IMR-90 (cell line): Measurements from ENCODE around the gene SOX11. TPM values are rescaled to one million over a fixed set of nuclear protein-coding genes. Genes with fewer than 3 reads are reported as not detected.

Experiments used
- ATAC-seq: fragments of 200-7000 bp; cut with Tn5 transposase; 2 replicates; pipeline ENCODE4 v1.9.1; 2020; ENCODE audit warnings: low read depth, mild to moderate bottlenecking, moderate library complexity
- BruUV-seq: library from RNA; stranded (reverse); fragments of 400-500 nt; replicated peaks from 2 replicates; lab custom pipeline; 2021; lab: Mats Ljungman, UMichigan
- CTCF ChIA-PET: fragments of 300-600 bp; formaldehyde crosslinking; extraction: SDS; loops from one replicate; lab custom pipeline; 2021; ENCODE audit warnings: antibody characterized with exemption; lab: Yijun Ruan, JAX
- POLR2A ChIA-PET: fragments of 300-600 bp; sonication (Branson Sonifier 250); formaldehyde crosslinking; loops from one replicate; lab custom pipeline; 2022; ENCODE audit warnings: antibody characterized with exemption; ENCODE audit not compliant: unreplicated experiment; lab: Charles Lee
- DNase-seq: peaks from one replicate; pipeline ENCODE4 v3.0.0; 2013
- H2AFZ ChIP-seq: replicated peaks from 2 replicates; pipeline ENCODE3; 2013; ENCODE audit warnings: low read length, mild to moderate bottlenecking; ENCODE audit not compliant: poor library complexity
- H2AK5ac ChIP-seq: 2 replicates; pipeline ENCODE4 v1.6.1; 2013; ENCODE audit warnings: low read depth, low read length, inconsistent platforms
- H2AK9ac ChIP-seq: replicated peaks from 2 replicates; pipeline ENCODE3; 2013; ENCODE audit warnings: mild to moderate bottlenecking, low read depth, low read length, moderate library complexity; ENCODE audit not compliant: poor library complexity
- H2BK120ac ChIP-seq: 2 replicates; pipeline ENCODE4 v1.6.1; 2013; ENCODE audit warnings: low read depth, low read length, inconsistent platforms
- H2BK15ac ChIP-seq: 3 replicates; pipeline ENCODE4 v1.6.1; 2013; ENCODE audit warnings: low read depth, low read length, inconsistent platforms
- H2BK20ac ChIP-seq: 2 replicates; pipeline ENCODE4 v1.6.1; 2013; ENCODE audit warnings: low read depth, mild to moderate bottlenecking, inconsistent platforms, low read length, moderate library complexity
- H2BK5ac ChIP-seq: 2 replicates; pipeline ENCODE4 v1.6.1; 2013; ENCODE audit warnings: mild to moderate bottlenecking, low read depth, low read length, inconsistent platforms; ENCODE audit not compliant: poor library complexity, severe bottlenecking
- H3K14ac ChIP-seq: replicated peaks from 2 replicates; pipeline ENCODE4 v1.6.1; 2013; ENCODE audit warnings: low read depth, low read length, inconsistent platforms
- H3K18ac ChIP-seq: 2 replicates; pipeline ENCODE4 v1.6.1; 2013; ENCODE audit warnings: low read depth, low read length, control low read depth
- H3K23ac ChIP-seq: 2 replicates; pipeline ENCODE4 v1.6.1; 2013; ENCODE audit warnings: low read depth, low read length, inconsistent platforms
- H3K27ac ChIP-seq: 2 replicates; pipeline ENCODE4 v1.5.1; 2013; ENCODE audit warnings: mild to moderate bottlenecking, control low read depth, low read length; ENCODE audit not compliant: insufficient read depth
- H3K27me3 ChIP-seq: 2 replicates; pipeline ENCODE4 v1.6.1; 2013; ENCODE audit warnings: low read length; ENCODE audit not compliant: control insufficient read depth, insufficient read depth
- H3K36me3 ChIP-seq: 2 replicates; pipeline ENCODE4 v1.6.1; 2013; ENCODE audit warnings: low read length, mixed read lengths; ENCODE audit not compliant: control insufficient read depth, insufficient read depth
- H3K4ac ChIP-seq: 2 replicates; pipeline ENCODE4 v1.6.1; 2013; ENCODE audit warnings: low read depth, low read length, inconsistent platforms
- H3K4me1 ChIP-seq: 2 replicates; pipeline ENCODE4 v1.6.1; 2013; ENCODE audit warnings: low read length, mixed read lengths; ENCODE audit not compliant: control insufficient read depth, insufficient read depth
- H3K4me2 ChIP-seq: 2 replicates; pipeline ENCODE4 v1.6.1; 2013; ENCODE audit warnings: low read depth, mild to moderate bottlenecking, control low read depth, low read length, moderate library complexity
- H3K4me3 ChIP-seq: 2 replicates; pipeline ENCODE4 v1.5.1; 2013; ENCODE audit warnings: low read depth, mild to moderate bottlenecking, control low read depth, low read length, moderate library complexity; ENCODE audit not compliant: insufficient read depth
- H3K56ac ChIP-seq: 2 replicates; pipeline ENCODE4 v1.6.1; 2013; ENCODE audit warnings: low read length, inconsistent platforms; ENCODE audit not compliant: insufficient read depth; ENCODE audit errors: extremely low read depth
- H3K79me1 ChIP-seq, 2 experiments: 2 replicates each; pipeline ENCODE4 v1.6.1; 2013; ENCODE audit warnings: low read length in 2 of 2, inconsistent platforms in 1 of 2, low read depth in 1 of 2
- H3K9ac ChIP-seq: 2 replicates; pipeline ENCODE4 v1.6.1; 2013; ENCODE audit warnings: low read depth, low read length, control low read depth
- H3K9me1 ChIP-seq: 2 replicates; pipeline ENCODE4 v1.6.1; 2013; ENCODE audit warnings: low read length, inconsistent platforms; ENCODE audit not compliant: insufficient read depth
- H3K9me3 ChIP-seq: 2 replicates; pipeline ENCODE4 v1.6.1; 2013; ENCODE audit warnings: low read length; ENCODE audit not compliant: control insufficient read depth, insufficient read depth
- H4K20me1 ChIP-seq: 2 replicates; pipeline ENCODE4 v1.6.1; 2013; ENCODE audit warnings: low read length, inconsistent platforms; ENCODE audit not compliant: insufficient read depth
- H4K5ac ChIP-seq: 2 replicates; pipeline ENCODE4 v1.6.1; 2013; ENCODE audit warnings: mild to moderate bottlenecking, low read depth, low read length, control low read depth
- H4K8ac ChIP-seq, 2 experiments: 2 replicates each; pipeline ENCODE4 v1.6.1; 2013; ENCODE audit warnings: low read depth in 2 of 2, low read length in 2 of 2, control low read depth in 1 of 2, inconsistent platforms in 1 of 2
- H4K91ac ChIP-seq: 2 replicates; pipeline ENCODE4 v1.6.1; 2013; ENCODE audit warnings: low read depth, low read length, inconsistent platforms; ENCODE audit not compliant: insufficient read depth
- CEBPB ChIP-seq: IDR thresholded peaks from 2 replicates; pipeline ENCODE4 v1.6.1; 2012; ENCODE audit warnings: low read depth, low read length, improper control_type of control experiment
- FOS ChIP-seq: fragments of 150-350 bp; IDR thresholded peaks from 2 replicates; pipeline ENCODE4 v1.6.1; 2016; ENCODE audit warnings: low read depth, low read length
- MAFK ChIP-seq: IDR thresholded peaks from 2 replicates; pipeline ENCODE4 v1.6.1; 2012; ENCODE audit warnings: low read depth, low read length, improper control_type of control experiment
- MAZ ChIP-seq: IDR thresholded peaks from 2 replicates; pipeline ENCODE4 v1.6.1; 2012; ENCODE audit warnings: low read depth, mild to moderate bottlenecking, low read length, improper control_type of control experiment, moderate library complexity, borderline replicate concordance
- MXI1 ChIP-seq: IDR thresholded peaks from 2 replicates; pipeline ENCODE4 v1.6.1; 2012; ENCODE audit warnings: low read depth, mild to moderate bottlenecking, low read length, moderate library complexity, borderline replicate concordance
- POLR2A ChIP-seq: IDR thresholded peaks from 2 replicates; pipeline ENCODE4 v1.6.1; 2012; ENCODE audit warnings: mild to moderate bottlenecking, low read depth, low read length
- RFX5 ChIP-seq: IDR thresholded peaks from 2 replicates; pipeline ENCODE4 v1.8.0; 2012; ENCODE audit warnings: low read depth, mild to moderate bottlenecking, low read length, moderate library complexity
- WGBS, 2 experiments: methylation state at CpG; one replicate each; pipeline versions ENCODE4 v1.1.5 to v1.1.7; 2013; ENCODE audit warnings: missing lambda C conversion rate in 2 of 2; ENCODE audit not compliant: insufficient read length in 1 of 2; ENCODE audit errors: extremely low coverage in 2 of 2; 5-methylcytosine and 5-hydroxymethylcytosine counted together
- dilution Hi-C: fragments of 300-500 bp; cut with HindIII; formaldehyde crosslinking; loops from one replicate; pipeline ENCODE4 v1.14.3; 2018; ENCODE audit warnings: low sequenced_read_pairs; ENCODE audit not compliant: unreplicated experiment
- in situ Hi-C: fragments of 300-500 bp; cut with MboI; formaldehyde crosslinking; loops from 3 replicates; pipeline ENCODE4 v1.14.3; 2019; ENCODE audit warnings: low sequenced_read_pairs, inconsistent platforms, mixed read lengths
- intact Hi-C: fragments of 100-400 bp; cut with micrococcal nuclease; formaldehyde crosslinking; loops from 2 replicates; pipeline ENCODE4 v1.10.0; 2022
- polyA plus RNA-seq, 3 experiments: library from polyadenylated mRNA; depleted of rRNA; stranded (reverse); fragments of >200 nt; gene quantifications; 2 replicates each; pipeline ENCODE4 v1.2.3, GENCODE V29; 2012; ENCODE audit warnings: low replicate concordance in 1 of 3
- total RNA-seq: library from RNA; depleted of rRNA; stranded (reverse); fragments of >200 nt; gene quantifications from 2 replicates; pipeline ENCODE4 v1.2.3, GENCODE V29; 2012
- TF ChIP-seq, protein P1 (sequence below): conservative IDR thresholded peaks from 2 replicates; pipeline ENCODE4 v1.5.1; 2012; ENCODE audit warnings: mild to moderate bottlenecking, low read depth, low read length, improper control_type of control experiment
- TF ChIP-seq, protein P2 (sequence below): fragments of 150-350 bp; IDR thresholded peaks from 2 replicates; pipeline ENCODE4 v1.6.1; 2016; ENCODE audit warnings: low read depth, mild to moderate bottlenecking, low read length, moderate library complexity, borderline replicate concordance
- TF ChIP-seq, protein P3 (sequence below): fragments of 150-350 bp; IDR thresholded peaks from 2 replicates; pipeline ENCODE4 v1.6.1; 2017; ENCODE audit warnings: mild to moderate bottlenecking, antibody characterized with exemption, low read length, low read depth

The SOX11 gene
- total and polyA plus RNA-seq, 2 of the 4 experiments (the other 2 are of a cell fraction), result 1.9 to 2.2 TPM

DNA sequence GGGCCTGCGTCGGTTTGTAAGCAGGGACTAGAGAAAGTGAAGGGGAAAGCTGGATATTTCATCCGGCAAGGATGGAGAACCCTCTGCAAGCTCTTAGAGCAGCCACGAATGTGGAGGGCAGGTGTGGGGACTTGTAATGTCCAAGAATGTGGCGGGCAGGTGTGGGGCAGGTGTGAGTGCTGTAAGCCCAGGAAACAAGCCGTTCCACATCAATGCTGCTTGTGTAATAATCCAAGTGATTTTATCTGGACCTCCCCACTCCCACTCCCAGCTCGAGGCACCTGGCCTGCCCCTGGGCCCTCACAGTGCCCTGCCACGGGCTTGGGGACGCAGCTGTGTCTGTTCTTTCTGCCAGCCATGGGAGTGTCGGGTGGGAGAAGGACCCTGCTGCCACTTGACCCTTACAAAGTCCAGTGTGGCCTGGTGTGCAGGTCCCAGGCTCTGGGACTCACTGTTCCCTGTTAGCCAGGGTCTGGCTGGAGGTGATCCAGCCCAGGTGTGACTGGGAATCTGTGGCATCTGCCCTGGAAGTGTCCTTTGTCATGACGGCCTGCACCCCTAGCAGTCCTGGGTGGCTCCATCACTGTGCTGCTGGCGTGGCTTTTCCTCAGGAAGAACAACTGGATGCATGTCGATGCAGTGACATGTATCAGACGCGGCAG lies 42.8 kb downstream of the SOX11 start:
- no peak for ATAC-seq
- H3K9me3 ChIP-seq, result no peaks in the 10 kb centered on the region
- H3K79me1 ChIP-seq, result no peaks in the 10 kb centered on the region
- CTCF ChIA-PET, result no interaction called here
- H2AK5ac ChIP-seq, result no peak overlapping the region
- H3K56ac ChIP-seq, result no peak overlapping the region
- TF ChIP-seq CEBPB (no peak), RFX5 (no peak), MAFK (no peak), MXI1 (no peak), FOS (no peak), POLR2A (no peak), MAZ (no peak)
- TF ChIP-seq, protein P1, sequence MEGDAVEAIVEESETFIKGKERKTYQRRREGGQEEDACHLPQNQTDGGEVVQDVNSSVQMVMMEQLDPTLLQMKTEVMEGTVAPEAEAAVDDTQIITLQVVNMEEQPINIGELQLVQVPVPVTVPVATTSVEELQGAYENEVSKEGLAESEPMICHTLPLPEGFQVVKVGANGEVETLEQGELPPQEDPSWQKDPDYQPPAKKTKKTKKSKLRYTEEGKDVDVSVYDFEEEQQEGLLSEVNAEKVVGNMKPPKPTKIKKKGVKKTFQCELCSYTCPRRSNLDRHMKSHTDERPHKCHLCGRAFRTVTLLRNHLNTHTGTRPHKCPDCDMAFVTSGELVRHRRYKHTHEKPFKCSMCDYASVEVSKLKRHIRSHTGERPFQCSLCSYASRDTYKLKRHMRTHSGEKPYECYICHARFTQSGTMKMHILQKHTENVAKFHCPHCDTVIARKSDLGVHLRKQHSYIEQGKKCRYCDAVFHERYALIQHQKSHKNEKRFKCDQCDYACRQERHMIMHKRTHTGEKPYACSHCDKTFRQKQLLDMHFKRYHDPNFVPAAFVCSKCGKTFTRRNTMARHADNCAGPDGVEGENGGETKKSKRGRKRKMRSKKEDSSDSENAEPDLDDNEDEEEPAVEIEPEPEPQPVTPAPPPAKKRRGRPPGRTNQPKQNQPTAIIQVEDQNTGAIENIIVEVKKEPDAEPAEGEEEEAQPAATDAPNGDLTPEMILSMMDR, result no peak
- TF ChIP-seq, protein P2, sequence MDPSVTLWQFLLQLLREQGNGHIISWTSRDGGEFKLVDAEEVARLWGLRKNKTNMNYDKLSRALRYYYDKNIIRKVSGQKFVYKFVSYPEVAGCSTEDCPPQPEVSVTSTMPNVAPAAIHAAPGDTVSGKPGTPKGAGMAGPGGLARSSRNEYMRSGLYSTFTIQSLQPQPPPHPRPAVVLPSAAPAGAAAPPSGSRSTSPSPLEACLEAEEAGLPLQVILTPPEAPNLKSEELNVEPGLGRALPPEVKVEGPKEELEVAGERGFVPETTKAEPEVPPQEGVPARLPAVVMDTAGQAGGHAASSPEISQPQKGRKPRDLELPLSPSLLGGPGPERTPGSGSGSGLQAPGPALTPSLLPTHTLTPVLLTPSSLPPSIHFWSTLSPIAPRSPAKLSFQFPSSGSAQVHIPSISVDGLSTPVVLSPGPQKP, result no peak
- TF ChIP-seq, protein P3, sequence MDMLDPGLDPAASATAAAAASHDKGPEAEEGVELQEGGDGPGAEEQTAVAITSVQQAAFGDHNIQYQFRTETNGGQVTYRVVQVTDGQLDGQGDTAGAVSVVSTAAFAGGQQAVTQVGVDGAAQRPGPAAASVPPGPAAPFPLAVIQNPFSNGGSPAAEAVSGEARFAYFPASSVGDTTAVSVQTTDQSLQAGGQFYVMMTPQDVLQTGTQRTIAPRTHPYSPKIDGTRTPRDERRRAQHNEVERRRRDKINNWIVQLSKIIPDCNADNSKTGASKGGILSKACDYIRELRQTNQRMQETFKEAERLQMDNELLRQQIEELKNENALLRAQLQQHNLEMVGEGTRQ, result no peak
- H3K4me1 ChIP-seq, result no peaks in the 10 kb centered on the region
- no peak overlapping the region for H2BK120ac ChIP-seq
- H4K8ac ChIP-seq, result no peak overlapping the region
- in situ Hi-C loops (no loop called here), intact Hi-C loops (loop anchor here (10.0 kb wide), 1 partner anchor 600 kb away; no protein-coding TSS in a partner anchor), dilution Hi-C loops (no loop called here)
- H3K23ac ChIP-seq, result no peak overlapping the region
- H3K9me1 ChIP-seq, result no peaks in the 10 kb centered on the region
- no peak overlapping the region for H4K91ac ChIP-seq
- WGBS, 2 experiments, result 97% methylated on average over 4 of the region's 15 CpGs; no CpG with 5 or more reads in 1 of the 2 experiments
- H2BK15ac ChIP-seq, result no peak overlapping the region
- POLR2A ChIA-PET, result no interaction called here
- H3K27ac ChIP-seq, result no peak overlapping the region
- H3K18ac ChIP-seq, result no peak overlapping the region
- H3K4ac ChIP-seq, result no peak overlapping the region
- no peak overlapping the region for H3K9ac ChIP-seq
- no peak overlapping the region for H3K4me2 ChIP-seq
- H4K5ac ChIP-seq, result no peak overlapping the region
- H3K4me3 ChIP-seq, result no peak overlapping the region
- no peak overlapping the region for H3K14ac ChIP-seq
- no peak overlapping the region for H2BK20ac ChIP-seq
- BruUV-seq, result no TSS peak
- peak overlapping the region; percentile 20 for H2AK9ac ChIP-seq
- no peaks in the 10 kb centered on the region for H3K36me3 ChIP-seq
- H4K20me1 ChIP-seq, result no peaks in the 10 kb centered on the region
- no peaks in the 10 kb centered on the region; the same call in 1 of the 2 replicates for H3K27me3 ChIP-seq
- H2AFZ ChIP-seq, result no peak overlapping the region
- DNase-seq, result no peak
- no peak overlapping the region for H2BK5ac ChIP-seq
